HG03066 (cell line): ENCODE data around the gene MPST.
"Not testable (repeated sequence)": the region's sequence is repeated elsewhere in the genome, so short reads cannot be mapped to it uniquely, and the experiment has no call there.

Experiments
- ATAC-seq: cut with Tn5 transposase; IDR thresholded peaks from one replicate; pipeline ENCODE4 v1.9.1; 2021; ENCODE audit warnings: low read depth; ENCODE audit not compliant: unreplicated experiment

Gene MPST

DNA sequence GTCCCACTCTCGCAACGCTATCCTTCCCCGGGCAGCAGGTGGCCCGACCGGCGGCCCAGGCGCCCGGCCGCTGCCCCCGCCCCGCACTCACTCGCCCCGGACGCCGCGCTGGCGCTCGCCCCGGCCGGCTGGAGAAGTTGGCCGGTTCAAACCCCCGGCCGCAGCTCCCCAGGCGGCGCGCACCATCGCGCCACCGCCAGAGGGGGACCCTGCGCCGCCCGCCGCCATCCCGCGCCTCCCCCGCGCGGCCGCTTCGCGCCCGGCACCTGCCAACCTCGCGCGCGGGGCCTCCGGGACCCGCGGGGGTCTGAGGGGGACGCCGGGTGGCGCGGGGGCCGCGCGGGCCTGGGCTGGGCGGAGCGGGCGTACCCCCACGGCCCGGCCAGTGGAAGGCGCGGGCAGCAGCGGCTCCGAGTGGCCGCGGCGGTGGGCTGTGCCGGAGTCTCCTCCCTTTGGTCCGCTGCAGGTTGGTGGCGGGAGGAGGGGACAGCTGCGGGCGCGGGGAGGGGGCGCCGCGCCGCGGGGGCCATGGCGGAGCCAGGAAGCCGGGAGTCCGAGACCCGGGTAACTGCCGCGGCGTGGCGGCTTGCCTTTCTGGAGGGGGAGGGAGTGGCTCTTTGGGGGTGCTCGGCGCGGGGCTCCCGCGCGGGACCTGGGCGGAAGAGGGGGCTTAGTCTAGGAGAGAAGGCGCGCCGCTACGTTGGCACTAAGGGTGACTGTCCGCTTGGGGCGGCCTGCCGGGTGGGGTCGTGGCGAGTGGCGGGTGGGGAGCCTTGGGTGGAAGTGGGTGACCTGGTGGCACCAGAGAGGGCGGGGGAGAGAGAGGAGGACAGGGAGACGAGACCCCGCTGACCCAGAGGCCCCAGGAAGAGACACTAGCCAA, at the start of gene MPST, which contains the start of gene TST:
MPST (plus strand) TSS at position 434 of the 883 bp plus-strand sequence; CDS start at position 529, 95 bp downstream.
TST (minus strand) TSS at position 139 of the 883 bp plus-strand sequence. CDS start 715 bp downstream, outside the sequence.
- ATAC-seq, result peak; percentile 51

DNA sequence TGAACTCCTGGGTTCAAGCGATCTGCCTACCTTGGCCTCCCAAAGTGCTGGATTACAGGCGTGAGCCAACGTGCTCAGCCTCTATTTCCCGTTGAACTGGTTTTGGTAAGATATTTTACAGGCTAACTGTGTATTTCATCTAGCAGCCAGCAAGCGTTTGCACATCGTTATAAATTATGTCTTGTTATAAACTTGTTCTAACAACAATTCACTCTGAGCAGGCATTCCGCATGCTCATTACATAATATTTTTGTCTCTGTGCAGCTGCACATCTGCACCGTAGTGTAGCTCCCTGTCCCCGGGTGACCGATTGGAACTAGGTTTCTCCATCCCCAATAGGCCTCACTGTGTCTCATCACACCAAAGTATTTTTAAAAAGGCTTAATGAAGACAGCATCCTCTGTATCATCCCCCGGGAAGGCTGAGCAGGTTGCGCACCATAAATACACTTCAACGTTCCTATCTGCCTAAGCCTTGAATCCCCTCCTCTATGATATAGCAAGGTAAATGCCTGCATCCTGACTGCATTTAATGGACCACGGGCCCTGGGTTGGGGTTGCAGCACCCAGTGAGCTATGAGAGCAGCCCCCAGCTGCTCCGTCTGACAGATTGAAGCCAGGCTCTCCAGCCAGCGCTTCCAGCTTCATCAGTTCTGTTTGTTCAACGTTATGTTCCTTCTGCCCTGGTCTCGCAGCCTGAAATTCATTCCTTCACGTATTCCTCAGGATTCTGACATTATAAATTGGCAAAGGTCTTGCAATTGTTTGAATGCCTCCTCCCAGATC, 48.0 kb upstream of the MPST start:
- ATAC-seq, result no peak

DNA sequence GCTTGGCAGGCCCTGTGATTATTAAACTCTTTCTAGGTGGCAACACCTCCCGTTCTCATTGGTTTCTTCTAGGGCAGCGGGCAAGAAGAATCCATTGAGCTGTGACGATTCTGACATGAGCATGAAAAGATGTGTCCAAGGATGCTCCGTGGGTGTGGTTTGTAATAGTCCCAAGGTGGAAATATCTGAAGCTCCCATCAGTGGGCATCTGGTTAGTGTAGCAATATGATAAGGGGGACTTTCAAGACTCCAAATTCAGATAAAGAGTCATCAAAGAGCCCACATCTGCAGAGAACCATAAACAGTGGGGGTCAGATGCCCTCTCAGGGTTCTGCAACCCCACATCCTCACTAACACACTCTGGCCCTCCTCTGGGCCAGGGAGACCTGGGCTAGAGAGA, 42.9 kb upstream of the MPST start:
- no peak for ATAC-seq

DNA sequence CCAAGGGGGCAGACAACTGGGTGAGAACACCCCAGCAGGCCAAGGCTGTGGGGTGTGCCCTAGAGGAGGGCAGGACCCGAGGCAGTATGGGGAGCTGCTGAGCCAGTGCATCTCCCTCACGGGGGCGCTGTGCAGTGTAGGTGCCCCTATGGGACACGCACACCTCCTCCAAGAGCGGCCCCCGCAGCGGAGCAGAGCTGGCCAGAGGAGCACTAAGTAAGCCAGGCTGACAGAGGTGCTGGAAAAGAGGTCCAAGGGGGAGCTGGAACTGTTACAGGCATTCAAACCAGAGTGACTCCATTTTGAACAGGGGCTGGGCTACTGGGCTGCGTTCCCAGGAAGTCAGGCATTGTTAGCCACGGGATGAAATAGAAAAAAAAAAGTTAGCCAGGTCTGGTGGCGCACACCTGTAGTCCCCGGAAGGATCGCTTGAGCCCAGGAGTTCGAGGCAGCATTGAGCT, 42.1 kb upstream of the MPST start:
- ATAC-seq, result no peak

DNA sequence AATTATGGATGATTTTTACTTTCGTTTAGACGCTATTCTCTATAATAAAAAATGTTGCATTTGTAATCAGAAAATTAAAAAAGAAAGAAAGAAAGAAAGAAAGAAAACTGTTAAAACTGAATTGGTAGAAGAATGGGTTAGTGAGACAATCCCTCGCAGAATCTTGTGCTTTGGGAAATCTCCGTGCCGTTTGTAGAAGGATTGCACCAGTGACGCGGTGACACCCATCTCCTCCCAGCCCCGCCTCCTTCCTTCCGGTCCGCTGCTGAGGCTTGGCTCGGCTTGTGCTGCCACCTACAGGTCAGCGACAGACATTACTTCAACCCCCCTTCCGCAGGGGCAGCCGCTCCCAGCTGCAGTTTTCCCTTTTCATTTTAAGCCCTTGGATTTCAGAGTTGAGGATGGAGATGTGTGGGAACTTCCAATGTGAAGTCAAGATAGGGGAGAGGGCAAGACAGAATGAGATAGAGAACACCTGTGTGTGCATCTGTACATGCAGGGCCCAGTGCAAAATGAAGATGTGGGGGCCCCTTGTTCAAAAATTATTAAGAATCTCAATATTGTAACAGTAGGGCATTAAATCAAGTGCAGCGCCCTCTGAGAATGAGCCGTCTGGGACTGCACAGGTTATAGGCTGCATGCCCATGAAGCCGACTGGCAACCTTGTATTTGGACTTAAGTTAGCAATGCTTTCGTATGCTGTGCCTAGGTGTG, 41.4 kb upstream of the MPST start:
- no peak for ATAC-seq

DNA sequence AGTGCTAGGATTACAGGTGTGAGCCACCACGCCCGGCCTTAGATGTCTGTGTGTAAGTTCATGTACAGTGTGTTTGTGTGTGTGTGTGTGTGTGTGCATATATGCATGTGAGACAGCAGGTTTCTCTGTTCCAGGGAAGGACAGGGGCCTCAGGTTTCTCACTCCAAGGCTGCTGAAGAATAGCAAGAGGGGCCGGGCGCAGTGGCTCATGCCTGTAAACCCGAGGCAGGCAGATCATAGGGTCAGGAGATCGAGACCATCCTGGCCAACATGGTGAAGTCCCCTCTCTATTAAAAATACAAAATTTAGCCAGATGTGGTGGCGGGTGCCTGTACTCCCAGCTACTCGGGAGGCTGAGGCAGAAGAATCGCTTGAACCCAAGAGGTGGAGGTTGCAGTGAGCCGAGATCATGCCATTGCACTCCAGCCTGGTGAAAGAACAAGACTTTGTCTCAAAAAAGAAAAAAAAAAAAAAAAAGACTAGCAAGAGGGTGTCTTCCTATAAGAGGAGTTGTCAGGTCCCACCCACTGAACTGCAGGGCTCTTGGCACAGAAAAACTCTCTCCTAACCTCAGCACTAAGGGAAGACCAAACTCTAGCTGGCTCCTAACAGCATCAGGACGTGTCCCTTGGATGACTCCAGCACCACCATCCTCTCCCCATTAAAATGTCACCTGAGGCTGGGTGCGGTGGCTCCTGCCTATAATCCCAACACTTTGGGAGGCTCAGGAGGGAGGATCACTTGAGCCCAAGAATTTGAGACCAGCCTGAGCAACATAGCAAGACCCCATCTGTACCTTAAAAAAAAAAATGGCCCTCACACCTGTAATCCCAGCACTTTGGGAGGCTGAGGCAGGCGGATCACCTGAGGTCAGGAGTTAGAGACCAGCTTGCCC, 40.3 kb upstream of the MPST start:
- ATAC-seq, result no peak

DNA sequence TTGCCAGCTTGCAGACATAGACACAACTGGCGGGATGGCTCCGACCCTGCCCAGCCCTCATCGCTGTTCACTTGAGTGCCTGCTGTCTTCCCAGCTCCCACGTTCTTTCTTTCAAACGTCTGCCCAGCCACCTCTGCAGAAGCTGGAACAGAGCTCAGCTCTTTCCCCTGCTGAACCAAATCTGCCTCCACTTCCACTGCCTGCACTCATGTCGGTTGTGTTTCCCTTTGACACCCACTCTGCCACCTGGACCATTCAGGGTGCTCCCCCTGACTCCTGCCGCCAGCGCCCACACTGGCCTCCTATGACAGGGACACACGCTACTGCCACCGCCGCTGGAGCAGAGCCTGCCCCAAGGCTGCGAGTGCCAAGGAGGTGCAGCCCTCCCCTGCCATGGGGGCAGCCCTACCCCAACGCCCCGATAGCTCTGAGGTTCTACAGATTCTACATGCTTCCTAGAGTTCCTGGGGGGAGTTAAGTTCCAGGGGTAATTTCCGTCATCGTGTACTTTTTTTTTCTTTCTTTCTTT, 38.2 kb upstream of the MPST start:
- no peak for ATAC-seq

DNA sequence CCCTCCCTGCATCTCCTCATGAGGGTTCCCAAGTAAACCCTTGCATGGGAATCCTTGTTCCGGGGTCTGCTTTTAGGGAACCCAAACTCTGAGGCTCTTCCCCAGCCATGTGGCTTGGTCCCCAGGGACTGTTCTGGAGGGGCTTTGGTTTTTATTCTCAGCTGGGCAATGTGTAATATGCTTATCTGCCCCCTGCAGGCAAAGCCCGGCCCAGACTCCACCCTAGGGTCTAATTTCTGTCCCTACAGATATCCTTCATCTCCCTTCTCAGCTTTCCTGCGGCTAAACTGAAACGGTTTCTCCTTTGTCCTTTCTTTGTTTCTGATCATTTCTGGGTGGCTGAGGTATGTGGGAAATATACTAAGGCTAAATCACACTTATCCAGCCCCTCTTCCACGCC, 37.4 kb upstream of the MPST start:
- no peak for ATAC-seq

DNA sequence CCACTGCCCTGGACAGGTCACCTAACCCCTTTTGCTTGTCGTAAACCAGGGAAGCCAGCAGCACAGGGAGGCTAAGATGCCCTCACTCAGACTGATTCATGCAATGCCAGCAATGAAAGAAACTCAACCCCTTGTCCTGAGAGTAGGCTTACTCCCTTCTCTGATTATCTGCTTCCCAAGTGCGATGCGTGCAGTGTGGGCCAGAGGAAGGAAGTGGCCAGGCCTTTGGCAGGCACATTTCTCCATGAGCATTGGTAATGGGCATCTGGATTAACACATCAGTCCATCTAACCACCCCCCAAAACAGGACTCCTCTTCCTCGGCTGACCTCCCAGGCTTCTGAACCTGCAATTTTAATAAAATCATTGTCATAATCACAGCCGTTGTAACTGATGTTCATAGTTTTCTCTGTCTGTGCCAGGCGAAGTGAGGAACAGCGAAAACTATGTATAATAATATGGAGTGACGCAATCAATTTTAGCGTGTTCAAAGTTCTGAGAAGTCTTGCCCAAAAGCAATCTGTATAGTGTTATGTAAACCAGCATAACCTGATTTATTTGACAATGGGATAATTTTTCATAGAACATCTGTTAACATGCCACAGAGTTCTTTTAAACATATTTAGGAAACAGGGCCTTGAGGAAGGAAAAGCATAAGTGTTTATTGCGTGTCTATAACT, 34.2 kb upstream of the MPST start:
- no peak for ATAC-seq

DNA sequence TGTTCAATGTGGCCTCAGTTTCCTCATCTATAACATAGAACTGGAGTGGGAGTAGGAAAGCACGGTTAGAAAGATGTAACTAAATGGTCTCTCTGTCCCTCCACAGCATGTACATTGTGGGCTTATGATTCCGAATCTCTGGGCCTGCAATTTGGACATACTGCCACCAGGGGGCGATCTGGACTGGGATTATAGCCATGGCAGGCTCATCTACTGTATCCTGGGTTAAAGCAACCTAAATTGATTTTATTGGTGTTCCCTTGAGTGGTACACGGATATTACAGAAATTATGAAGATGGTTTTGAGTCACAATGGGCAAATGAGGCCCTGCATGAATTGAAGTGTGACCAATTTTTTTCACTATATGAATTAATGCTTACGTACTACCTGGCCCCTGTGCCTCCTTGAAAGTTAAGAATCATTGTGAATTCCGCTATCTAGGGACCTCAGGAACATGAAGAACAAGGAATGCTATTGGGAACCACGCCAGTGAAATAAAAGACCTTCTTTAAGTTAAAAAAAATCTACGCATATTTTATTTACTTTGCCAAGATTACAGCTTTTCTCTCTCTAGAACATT, 33.2 kb upstream of the MPST start:
- ATAC-seq, result no peak

DNA sequence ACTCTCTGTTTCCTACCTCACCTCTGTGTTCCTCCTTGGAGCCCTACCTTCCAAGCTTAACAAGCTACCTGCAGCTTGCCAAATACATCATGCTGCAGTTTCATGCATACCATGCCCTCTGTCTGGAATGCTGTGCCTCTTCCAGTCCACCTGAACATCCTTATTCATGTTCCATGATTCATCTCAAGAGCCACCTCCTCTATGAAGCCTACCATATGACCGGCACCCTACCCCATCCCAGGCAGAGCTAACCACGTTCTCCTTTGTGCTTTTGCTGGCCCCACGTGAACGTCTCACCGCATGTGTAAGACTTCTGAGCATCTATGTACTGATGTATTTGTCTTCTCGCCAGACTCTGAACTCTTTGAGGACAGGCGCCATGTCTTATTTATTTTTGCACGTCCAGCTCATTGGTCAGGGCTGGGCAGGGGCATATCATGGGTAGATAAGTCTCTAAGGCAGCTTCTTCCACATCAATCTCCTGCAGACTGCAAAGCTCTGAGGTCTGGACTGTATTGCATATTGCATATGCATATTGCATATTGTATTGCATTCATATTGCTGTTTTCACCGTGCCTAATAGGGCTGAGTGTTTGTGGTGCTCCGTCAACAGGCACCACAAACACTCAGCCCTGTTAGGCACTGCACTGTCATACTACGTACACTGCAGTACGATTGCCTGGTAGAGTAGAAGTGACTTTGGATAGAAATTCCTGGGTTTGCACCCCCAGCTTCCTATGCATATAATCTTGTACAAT, 31.3 kb upstream of the MPST start:
- no peak for ATAC-seq

DNA sequence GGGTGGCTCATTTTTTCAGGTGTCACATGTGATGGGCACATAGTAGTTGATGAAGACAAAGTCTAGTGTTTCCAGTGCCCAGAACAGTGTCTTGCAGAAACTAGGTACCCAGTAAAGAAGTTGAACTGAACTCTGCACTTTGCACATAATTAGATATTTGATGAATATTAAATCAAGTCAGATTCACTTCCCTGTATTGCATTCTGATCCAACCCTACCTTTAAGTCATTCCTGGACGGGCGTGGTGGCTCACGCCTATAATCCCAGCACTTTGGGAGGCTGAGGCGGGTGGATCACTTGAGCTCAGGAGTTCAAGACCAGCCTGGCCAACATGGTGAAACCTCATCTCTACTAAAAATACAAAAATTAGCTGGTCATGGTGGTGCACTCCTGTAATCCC, 30.5 kb upstream of the MPST start:
- ATAC-seq, result not testable (repeated sequence)

DNA sequence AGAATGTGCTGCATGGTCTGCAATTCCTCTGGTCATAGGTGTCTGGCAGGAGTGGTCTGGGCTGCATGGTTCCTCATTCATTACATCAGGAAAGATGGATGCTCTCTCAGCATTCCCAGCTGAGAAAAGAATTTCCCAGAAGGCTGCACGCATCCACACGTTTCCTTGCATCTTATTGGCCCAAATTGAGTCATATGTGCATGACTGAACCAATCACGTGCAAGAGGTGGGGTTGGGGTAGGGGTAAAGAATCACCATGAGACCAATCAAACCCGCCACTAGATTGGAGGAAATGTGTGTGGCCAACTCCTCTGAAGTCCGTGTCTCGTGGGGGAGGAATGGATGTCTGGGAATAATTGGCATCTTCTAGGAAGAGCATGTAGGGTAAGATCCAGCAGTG, 29.1 kb upstream of the MPST start:
- ATAC-seq, result no peak

DNA sequence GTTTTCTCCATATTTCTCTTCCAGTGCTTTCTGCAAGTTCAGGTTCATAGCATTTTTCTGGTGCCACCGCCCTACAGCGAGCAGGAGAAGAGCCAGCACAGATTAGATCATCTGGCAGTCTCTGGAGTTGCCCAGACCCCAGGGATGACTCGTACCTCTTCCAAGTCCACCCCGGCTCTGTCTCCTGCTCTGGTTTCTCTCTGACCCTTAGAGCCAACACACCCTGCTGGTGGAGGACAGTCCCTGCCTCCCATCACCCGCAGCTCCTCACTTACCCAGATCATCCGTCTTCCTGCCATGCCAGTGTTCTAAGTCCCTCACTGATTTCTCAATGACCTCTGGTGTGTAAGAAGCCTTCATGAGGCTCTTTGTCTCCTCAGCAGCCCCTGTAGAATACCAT, 28.3 kb upstream of the MPST start:
- no peak for ATAC-seq

DNA sequence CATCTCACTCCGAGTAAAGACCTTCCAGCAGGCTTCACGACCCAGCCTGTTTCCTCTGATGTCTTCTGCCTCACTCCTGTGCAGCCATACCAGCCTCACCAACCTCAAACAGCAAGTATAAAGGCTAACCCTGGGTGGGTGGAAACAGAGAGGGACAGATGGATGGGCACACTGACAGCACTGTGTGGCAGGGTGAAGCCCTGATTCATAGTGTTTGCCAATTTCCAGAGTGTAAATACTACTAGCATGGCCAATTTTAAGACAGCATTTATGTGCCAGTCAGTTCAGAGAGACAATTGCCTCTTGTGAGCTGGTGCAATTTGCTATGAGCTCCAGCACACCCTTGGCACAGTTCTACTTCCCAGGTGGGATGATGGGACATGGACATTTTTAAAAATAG, 21.8 kb upstream of the MPST start:
- no peak for ATAC-seq

DNA sequence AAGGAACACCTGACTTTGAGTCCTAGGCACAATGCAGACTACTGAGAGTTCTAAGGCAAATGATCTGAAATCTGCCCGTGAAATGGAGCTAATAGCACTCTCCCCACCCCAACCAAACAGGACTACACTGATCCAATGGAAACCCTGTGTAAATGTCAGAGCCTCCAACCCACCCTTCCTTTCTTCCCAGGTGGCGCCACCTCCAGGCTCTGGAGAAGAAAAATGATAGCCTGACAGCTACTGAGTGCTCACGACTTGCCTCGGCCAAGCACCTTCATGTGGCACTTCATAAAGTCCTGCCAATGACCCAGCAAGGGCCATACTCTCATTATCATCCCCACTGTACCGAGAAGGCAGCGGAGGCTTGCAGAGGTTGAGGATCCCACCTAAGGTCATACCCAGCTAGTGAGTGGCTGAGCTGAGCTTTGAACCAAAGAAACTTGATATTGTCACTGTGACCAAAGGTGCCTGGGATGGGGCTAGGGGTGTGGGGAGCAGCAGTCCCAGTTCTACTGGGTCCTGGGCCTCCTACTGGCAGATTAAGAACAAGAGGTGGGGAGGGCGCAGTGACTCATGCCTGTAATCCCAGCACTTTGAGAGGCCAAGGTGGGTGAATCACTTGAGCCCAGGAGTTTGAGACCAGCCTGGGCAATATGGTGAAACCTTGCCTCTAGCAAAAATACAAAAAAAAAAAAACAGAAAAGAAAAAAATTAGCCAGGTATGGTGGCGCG, 20.8 kb upstream of the MPST start:
- ATAC-seq, result no peak

DNA sequence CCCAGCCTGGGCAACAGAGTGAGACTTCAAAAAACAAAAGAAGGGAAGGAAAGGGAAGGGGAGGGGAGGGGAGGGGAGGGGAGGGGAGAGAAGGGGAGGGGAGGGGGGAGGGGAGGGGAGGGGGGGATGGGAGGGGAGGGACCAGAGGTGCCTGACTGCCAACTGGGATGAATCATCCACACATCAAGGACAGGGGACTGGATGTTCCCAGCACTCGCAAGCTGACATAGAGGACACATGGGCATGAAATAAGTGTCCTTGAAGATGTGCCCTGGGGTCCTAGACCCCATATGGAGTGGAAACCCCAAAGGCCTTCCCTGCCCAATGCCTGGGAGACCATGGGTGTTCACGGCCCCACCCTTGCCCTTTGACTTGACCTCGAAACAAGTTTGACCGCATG, 20.1 kb upstream of the MPST start:
- ATAC-seq, result no peak
